GM21529 (cell line): ENCODE data around the gene ADAM19.
A peak's percentile ranks its signal among the peaks of the same experiment; 100 is the strongest.
"Not testable (repeated sequence)": the region's sequence is repeated elsewhere in the genome, so short reads cannot be mapped to it uniquely, and the experiment has no call there.

Source experiments
- ATAC-seq: cut with Tn5 transposase; IDR thresholded peaks from one replicate; pipeline ENCODE4 v1.9.1; 2021; ENCODE audit not compliant: unreplicated experiment

ADAM19 gene

GRCh38 chr5:157443041-157443549 lies 132.5 kb downstream of the ADAM19 start:
- ATAC-seq: no peak

- ATAC-seq: no peak
Observed at GRCh38 chr5:157434096-157434495, 141.5 kb downstream of the ADAM19 start.

- ATAC-seq: peak; percentile 88
Observed at GRCh38 chr5:157431544-157432200, 143.9 kb downstream of the ADAM19 start.

GRCh38 chr5:157429920-157430319 lies 145.7 kb downstream of the ADAM19 start:
- not testable (repeated sequence) for ATAC-seq
